Brain pericyte (primary cell): ENCODE data around the gene FBXL4.

ENCODE experiments used
- DNase-seq: peaks from one replicate; pipeline ENCODE4 v3.0.0-alpha.2; 2012; ENCODE audit warnings: low read depth, low spot score

FBXL4 gene

GRCh38 chr6:98824902-98825599 lies 122.7 kb downstream of the FBXL4 start:
- DNase-seq, result no peak

- DNase-seq, result no peak
Observed at GRCh38 chr6:98824162-98824901, 123.4 kb downstream of the FBXL4 start.

- no peak for DNase-seq
Observed at GRCh38 chr6:98823428-98824161, 124.2 kb downstream of the FBXL4 start.

GRCh38 chr6:98821756-98822405 lies 125.9 kb downstream of the FBXL4 start:
- DNase-seq, result no peak
